ENCODE measurements around the gene FAM168A.
"Not testable (repeated sequence)": the region's sequence is repeated elsewhere in the genome, so short reads cannot be mapped to it uniquely, and the experiment has no call there.

The FAM168A gene

GRCh38 chr11:73465023-73465675 is 132.8 kb downstream of the FAM168A start:
- no peak for DNase-seq

- no peak for DNase-seq
Observed at GRCh38 chr11:73464347-73464746, 133.6 kb downstream of the FAM168A start.

GRCh38 chr11:73463359-73463758 is 134.6 kb downstream of the FAM168A start:
- no peak for DNase-seq

GRCh38 chr11:73461964-73462363 is 135.9 kb downstream of the FAM168A start:
- no peak for DNase-seq

- no peak for DNase-seq
Observed at GRCh38 chr11:73461335-73461840, 136.5 kb downstream of the FAM168A start.

GRCh38 chr11:73458201-73458600 is 139.7 kb downstream of the FAM168A start:
- DNase-seq: no peak

GRCh38 chr11:73454987-73455386 is 142.9 kb downstream of the FAM168A start:
- no peak for DNase-seq

- no peak for DNase-seq
Observed at GRCh38 chr11:73453562-73453961, 144.3 kb downstream of the FAM168A start.

- no peak for DNase-seq
Observed at GRCh38 chr11:73452726-73453125, 145.2 kb downstream of the FAM168A start.

GRCh38 chr11:73451896-73452295 is 146.0 kb downstream of the FAM168A start:
- no peak for DNase-seq

- no peak for DNase-seq
Observed at GRCh38 chr11:73446766-73447165, 151.1 kb downstream of the FAM168A start.

- no peak for DNase-seq
Observed at GRCh38 chr11:73445980-73446379, 151.9 kb downstream of the FAM168A start.

GRCh38 chr11:73439002-73439843 is 158.7 kb downstream of the FAM168A start:
- DNase-seq: no peak

GRCh38 chr11:73436859-73437258 is 161.1 kb downstream of the FAM168A start:
- DNase-seq: not testable (repeated sequence)

- DNase-seq: no peak
Observed at GRCh38 chr11:73431396-73431795, 166.5 kb downstream of the FAM168A start.

- DNase-seq: no peak
Observed at GRCh38 chr11:73430326-73430725, 167.6 kb downstream of the FAM168A start.

- no peak for DNase-seq
Observed at GRCh38 chr11:73429121-73429750, 168.7 kb downstream of the FAM168A start.

GRCh38 chr11:73428699-73429098 is 169.2 kb downstream of the FAM168A start:
- no peak for DNase-seq

GRCh38 chr11:73428227-73428626 is 169.7 kb downstream of the FAM168A start:
- no peak for DNase-seq

GRCh38 chr11:73426219-73426850 is 171.6 kb downstream of the FAM168A start:
- no peak for DNase-seq

- DNase-seq: no peak
Observed at GRCh38 chr11:73425108-73425507, 172.8 kb downstream of the FAM168A start.

- no peak for DNase-seq
Observed at GRCh38 chr11:73423506-73423905, 174.4 kb downstream of the FAM168A start.

- no peak for DNase-seq
Observed at GRCh38 chr11:73422886-73423285, 175.0 kb downstream of the FAM168A start.

Measured in activated T-cell treated with anti-CD3 and anti-CD28 coated beads, Interleukin-2, amount 50 U/mL, for 48 hours (primary cell).